Measurements from ENCODE around the gene MUC5AC. TPM values are rescaled to one million over a fixed set of nuclear protein-coding genes. Genes with fewer than 3 reads are reported as not detected.

The MUC5AC gene
- total RNA-seq, 2 experiments from 2014 or later: not detected

GRCh38 chr11:1117992-1118391, 39.8 kb upstream of the MUC5AC start:
- Mint-ChIP-seq H3K27ac (no peak overlapping the region), H3K36me3 (ENCODE audit: low read depth) (no peaks in the 10 kb centered on the region), H3K27me3 (no peaks in the 10 kb centered on the region), H3K4me1 (peaks cover 3% of the 10 kb centered on the region), H3K4me3 (no peak overlapping the region), H3K9me3 (no peaks in the 10 kb centered on the region)
- POLR2A ChIA-PET: no interaction called here
- no peak for DNase-seq
- CTCF ChIA-PET: no interaction called here

GRCh38 chr11:1118755-1119603, 38.8 kb upstream of the MUC5AC start:
- Mint-ChIP-seq H3K27ac (no peak overlapping the region), H3K4me1 (peaks cover 3% of the 10 kb centered on the region), H3K9me3 (no peaks in the 10 kb centered on the region), H3K36me3 (ENCODE audit: low read depth) (no peaks in the 10 kb centered on the region), H3K27me3 (no peaks in the 10 kb centered on the region), H3K4me3 (no peak overlapping the region)
- CTCF ChIA-PET: no interaction called here
- no peak for DNase-seq
- POLR2A ChIA-PET: no interaction called here

- no peak overlapping the region for H3K4me3 Mint-ChIP-seq
- DNase-seq: no peak
- ChIA-PET POLR2A (no interaction called here), CTCF (no interaction called here)
- peaks cover under 1% of the 10 kb centered on the region for H3K4me1 Mint-ChIP-seq
- H3K9me3 Mint-ChIP-seq: peaks cover 5% of the 10 kb centered on the region
- H3K36me3 Mint-ChIP-seq (ENCODE audit: low read depth): peaks cover 1% of the 10 kb centered on the region
- no peaks in the 10 kb centered on the region for H3K27me3 Mint-ChIP-seq
- no peak overlapping the region for H3K27ac Mint-ChIP-seq
Observed at GRCh38 chr11:1119604-1120146, 38.1 kb upstream of the MUC5AC start.

- Mint-ChIP-seq H3K36me3 (ENCODE audit: low read depth) (peaks cover 1% of the 10 kb centered on the region), H3K4me3 (no peak overlapping the region), H3K27me3 (no peaks in the 10 kb centered on the region), H3K9me3 (peaks cover 7% of the 10 kb centered on the region), H3K4me1 (no peaks in the 10 kb centered on the region), H3K27ac (no peak overlapping the region)
- POLR2A ChIA-PET: no interaction called here
- CTCF ChIA-PET: no interaction called here
- DNase-seq: no peak
Observed at GRCh38 chr11:1120532-1121330, 37.0 kb upstream of the MUC5AC start.

- H3K4me1 Mint-ChIP-seq: no peaks in the 10 kb centered on the region
- no peak overlapping the region for H3K4me3 Mint-ChIP-seq
- no peak overlapping the region for H3K27ac Mint-ChIP-seq
- ChIA-PET POLR2A (no interaction called here), CTCF (no interaction called here)
- DNase-seq: no peak
- H3K9me3 Mint-ChIP-seq: peaks cover 7% of the 10 kb centered on the region
- H3K36me3 Mint-ChIP-seq (ENCODE audit: low read depth): peaks cover 1% of the 10 kb centered on the region
- H3K27me3 Mint-ChIP-seq: no peaks in the 10 kb centered on the region
Observed at GRCh38 chr11:1121331-1121812, 36.4 kb upstream of the MUC5AC start.

- DNase-seq: no peak
- ChIA-PET CTCF (no interaction called here), POLR2A (no interaction called here)
- Mint-ChIP-seq H3K4me1 (no peaks in the 10 kb centered on the region), H3K4me3 (no peak overlapping the region), H3K36me3 (ENCODE audit: low read depth) (peaks cover 1% of the 10 kb centered on the region), H3K27ac (no peak overlapping the region), H3K9me3 (peaks cover 7% of the 10 kb centered on the region), H3K27me3 (no peaks in the 10 kb centered on the region)
Observed at GRCh38 chr11:1121813-1122663, 35.7 kb upstream of the MUC5AC start.

GRCh38 chr11:1122664-1123002, 35.1 kb upstream of the MUC5AC start:
- Mint-ChIP-seq H3K27ac (no peak overlapping the region), H3K4me3 (no peak overlapping the region), H3K9me3 (peaks cover 7% of the 10 kb centered on the region), H3K4me1 (no peaks in the 10 kb centered on the region), H3K27me3 (no peaks in the 10 kb centered on the region), H3K36me3 (ENCODE audit: low read depth) (peaks cover 1% of the 10 kb centered on the region)
- ChIA-PET CTCF (no interaction called here), POLR2A (no interaction called here)
- no peak for DNase-seq

GRCh38 chr11:1123970-1124369, 33.8 kb upstream of the MUC5AC start:
- Mint-ChIP-seq H3K9me3 (peaks cover 7% of the 10 kb centered on the region), H3K27me3 (no peaks in the 10 kb centered on the region), H3K27ac (no peak overlapping the region), H3K4me3 (no peak overlapping the region), H3K4me1 (no peaks in the 10 kb centered on the region), H3K36me3 (ENCODE audit: low read depth) (peaks cover 1% of the 10 kb centered on the region)
- ChIA-PET CTCF (no interaction called here), POLR2A (no interaction called here)
- no peak for DNase-seq

- H3K4me1 Mint-ChIP-seq: no peaks in the 10 kb centered on the region
- POLR2A ChIA-PET: no interaction called here
- peaks cover 1% of the 10 kb centered on the region for H3K36me3 Mint-ChIP-seq (ENCODE audit: low read depth)
- no peak overlapping the region for H3K27ac Mint-ChIP-seq
- CTCF ChIA-PET: no interaction called here
- peaks cover 7% of the 10 kb centered on the region for H3K9me3 Mint-ChIP-seq
- no peaks in the 10 kb centered on the region for H3K27me3 Mint-ChIP-seq
- DNase-seq: no peak
- H3K4me3 Mint-ChIP-seq: no peak overlapping the region
Observed at GRCh38 chr11:1125803-1126202, 31.9 kb upstream of the MUC5AC start.

- no peak for DNase-seq
- Mint-ChIP-seq H3K27me3 (no peaks in the 10 kb centered on the region), H3K4me1 (no peaks in the 10 kb centered on the region), H3K27ac (no peak overlapping the region), H3K4me3 (no peak overlapping the region), H3K36me3 (ENCODE audit: low read depth) (peaks cover 1% of the 10 kb centered on the region), H3K9me3 (peaks cover 7% of the 10 kb centered on the region)
- CTCF ChIA-PET: no interaction called here
- POLR2A ChIA-PET: no interaction called here
Observed at GRCh38 chr11:1126491-1126926, 31.2 kb upstream of the MUC5AC start.

GRCh38 chr11:1126935-1127663, 30.7 kb upstream of the MUC5AC start:
- Mint-ChIP-seq H3K27ac (no peak overlapping the region), H3K36me3 (ENCODE audit: low read depth) (peaks cover 1% of the 10 kb centered on the region), H3K9me3 (peaks cover 7% of the 10 kb centered on the region), H3K4me3 (no peak overlapping the region), H3K4me1 (no peaks in the 10 kb centered on the region), H3K27me3 (no peaks in the 10 kb centered on the region)
- no peak for DNase-seq
- POLR2A ChIA-PET: no interaction called here
- CTCF ChIA-PET: interaction anchor here (1.1 kb wide), 1 partner anchor 38 kb away, joined by 3 read pairs; no protein-coding TSS in a partner anchor

- Mint-ChIP-seq H3K36me3 (ENCODE audit: low read depth) (peaks cover 1% of the 10 kb centered on the region), H3K27me3 (no peaks in the 10 kb centered on the region), H3K27ac (no peak overlapping the region), H3K9me3 (peaks cover 8% of the 10 kb centered on the region), H3K4me3 (no peak overlapping the region), H3K4me1 (no peaks in the 10 kb centered on the region)
- DNase-seq: no peak
- ChIA-PET POLR2A (no interaction called here), CTCF (interaction anchor here (1.1 kb wide), 1 partner anchor 38 kb away, joined by 3 read pairs; no protein-coding TSS in a partner anchor)
Observed at GRCh38 chr11:1127664-1128162, 30.0 kb upstream of the MUC5AC start.
